B cell (primary cell): ENCODE measurements around the gene TMC2. TPM values are rescaled to one million over a fixed set of nuclear protein-coding genes. Genes with fewer than 3 reads are reported as not detected.

Source experiments
- ATAC-seq: fragments of 200-7000 bp; cut with Tn5 transposase; one replicate; pipeline ENCODE4 v1.10.0; 2021; ENCODE audit warnings: low read depth, mild to moderate bottlenecking, moderate number of reproducible peaks, moderate library complexity
- CTCF ChIA-PET: fragments of 350-600 bp; sonication (Branson Sonifier 250); formaldehyde crosslinking; loops from one replicate; lab custom pipeline; 2021; ENCODE audit warnings: antibody characterized with exemption, inconsistent platforms; lab: Charles Lee
- POLR2A ChIA-PET: fragments of 350-600 bp; sonication (Branson Sonifier 250); formaldehyde crosslinking; loops from one replicate; lab custom pipeline; 2021; ENCODE audit warnings: antibody characterized with exemption; lab: Charles Lee
- DNase-seq: peaks from one replicate; pipeline ENCODE4 v3.0.0; 2013
- H2AFZ ChIP-seq: 2 replicates; pipeline ENCODE4 v1.6.1; 2012; ENCODE audit warnings: mild to moderate bottlenecking, low read depth, low read length; ENCODE audit not compliant: insufficient read depth, poor library complexity, severe bottlenecking
- H3K27ac ChIP-seq, 2 donors: 1 replicate in 1 of 2; 2 replicates in 1 of 2; pipeline ENCODE4 v1.5.1; 2012 to 2013; ENCODE audit warnings: low read length in 2 of 2, mild to moderate bottlenecking in 2 of 2, moderate library complexity in 1 of 2
- H3K27me3 ChIP-seq, 4 experiments: fragments of 200-600 bp in 1 of 4; sonication (generic) in 1 of 4; replicated peaks in 1 of 4; 1 replicate in 2 of 4; 2 replicates in 2 of 4; pipeline versions ENCODE4 v1.6.1 to v1.7.0; 2013 to 2016; ENCODE audit warnings: low read length in 3 of 4, mild to moderate bottlenecking in 2 of 4, mixed read lengths in 1 of 4, moderate library complexity in 1 of 4; ENCODE audit not compliant: insufficient read depth in 4 of 4, control insufficient read depth in 3 of 4; ENCODE audit errors: control extremely low read depth in 1 of 4
- H3K36me3 ChIP-seq, 2 experiments: replicated peaks in 1 of 2; 1 replicate in 1 of 2; 2 replicates in 1 of 2; pipeline versions ENCODE4 v1.6.1 to v1.7.1; 2013; ENCODE audit warnings: low read length in 1 of 2; ENCODE audit not compliant: insufficient read depth in 2 of 2, control insufficient read depth in 1 of 2; ENCODE audit errors: control extremely low read depth in 1 of 2, extremely low read depth in 1 of 2
- H3K4me1 ChIP-seq, 2 donors: fragments of 200-600 bp in 1 of 2; sonication (generic) in 1 of 2; 1 replicate in 1 of 2; 2 replicates in 1 of 2; pipeline versions ENCODE4 v1.5.1 to v1.6.1; 2013 to 2017; ENCODE audit warnings: low read length in 2 of 2; ENCODE audit not compliant: control insufficient read depth in 2 of 2, insufficient read depth in 2 of 2
- H3K4me2 ChIP-seq: replicated peaks from 2 replicates; pipeline ENCODE3; 2012; ENCODE audit warnings: mild to moderate bottlenecking, low read depth, low read length; ENCODE audit not compliant: poor library complexity, severe bottlenecking
- H3K4me3 ChIP-seq, 5 experiments: fragments of 200-600 bp in 1 of 5; sonication (generic) in 1 of 5; 1 replicate in 3 of 5; 2 replicates in 2 of 5; pipeline versions ENCODE4 v1.5.1 to v1.7.0; 2011 to 2016; ENCODE audit warnings: low read length in 4 of 5, mild to moderate bottlenecking in 4 of 5, low read depth in 2 of 5, control low read depth in 1 of 5, moderate library complexity in 1 of 5; ENCODE audit not compliant: insufficient read depth in 1 of 5; ENCODE audit errors: control extremely low read depth in 1 of 5, extremely low read depth in 1 of 5
- H3K79me2 ChIP-seq: fragments of 200-600 bp; sonication (generic); one replicate; pipeline ENCODE4 v1.6.0; 2016; ENCODE audit warnings: low read length; ENCODE audit not compliant: control insufficient read depth, insufficient read depth
- H3K9ac ChIP-seq: fragments of 200-600 bp; sonication (generic); 2 replicates; pipeline ENCODE4 v1.6.1; 2017; ENCODE audit warnings: mild to moderate bottlenecking, low read length, moderate library complexity
- H3K9me3 ChIP-seq, 3 donors: one replicate each; pipeline versions ENCODE4 v1.6.1 to v1.7.1; 2013; ENCODE audit warnings: low read length in 2 of 3; ENCODE audit not compliant: control insufficient read depth in 2 of 3, insufficient read depth in 1 of 3; ENCODE audit errors: control extremely low read depth in 1 of 3
- H4K20me1 ChIP-seq: 2 replicates; pipeline ENCODE4 v1.6.0; 2012; ENCODE audit warnings: mild to moderate bottlenecking, low read length; ENCODE audit not compliant: insufficient read depth, control insufficient read depth, poor library complexity, severe bottlenecking
- H3K27ac Mint-ChIP-seq: one replicate; pipeline ENCODE4 v1.8.0; 2021; ENCODE audit warnings: mixed read lengths
- H3K27me3 Mint-ChIP-seq: one replicate; pipeline ENCODE4 v1.8.0; 2021; ENCODE audit warnings: mixed read lengths
- H3K4me1 Mint-ChIP-seq: one replicate; pipeline ENCODE4 v1.8.0; 2021; ENCODE audit warnings: mixed read lengths
- H3K4me3 Mint-ChIP-seq: one replicate; pipeline ENCODE4 v1.8.0; 2021; ENCODE audit warnings: mixed read lengths
- H3K9me3 Mint-ChIP-seq: one replicate; pipeline ENCODE4 v1.8.0; 2022; ENCODE audit warnings: mixed read lengths; ENCODE audit not compliant: insufficient read depth
- EZH2 ChIP-seq: IDR thresholded peaks from 2 replicates; pipeline ENCODE4 v1.6.1; 2012; ENCODE audit warnings: borderline replicate concordance, low read depth, mild to moderate bottlenecking, moderate library complexity, low read length; ENCODE audit not compliant: insufficient read depth, poor library complexity, severe bottlenecking
- WGBS: methylation state at CpG from one replicate; pipeline ENCODE4 v1.1.5; 2013; ENCODE audit warnings: missing lambda C conversion rate; ENCODE audit not compliant: insufficient coverage; 5-methylcytosine and 5-hydroxymethylcytosine counted together
- intact Hi-C: fragments of 100-400 bp; cut with micrococcal nuclease; formaldehyde crosslinking; loops from one replicate; pipeline ENCODE4 v1.10.0; 2022
- polyA plus RNA-seq: library from polyadenylated mRNA; depleted of rRNA; stranded (reverse); fragments of >200 nt; gene quantifications from 2 replicates; pipeline ENCODE4 v1.2.3, GENCODE V29; 2012
- total RNA-seq, 2 donors: library from RNA; stranded (reverse); fragments of 120-200 nt in 1 of 2; gene quantifications; 1 replicate in 1 of 2; 2 replicates in 1 of 2; pipeline versions ENCODE4 v1.2.3 to v1.2.4, GENCODE V29; 2013 to 2022
- TF ChIP-seq, protein P1 (sequence below): fragments of 200-600 bp; IDR thresholded peaks from one replicate; pipeline ENCODE4 v1.8.0; 2022; ENCODE audit warnings: antibody characterized with exemption, mild to moderate bottlenecking

Gene TMC2
- total and polyA plus RNA-seq, 2 donors (not counting 1 experiment from before 2014, with no cell fraction given): not detected

DNA sequence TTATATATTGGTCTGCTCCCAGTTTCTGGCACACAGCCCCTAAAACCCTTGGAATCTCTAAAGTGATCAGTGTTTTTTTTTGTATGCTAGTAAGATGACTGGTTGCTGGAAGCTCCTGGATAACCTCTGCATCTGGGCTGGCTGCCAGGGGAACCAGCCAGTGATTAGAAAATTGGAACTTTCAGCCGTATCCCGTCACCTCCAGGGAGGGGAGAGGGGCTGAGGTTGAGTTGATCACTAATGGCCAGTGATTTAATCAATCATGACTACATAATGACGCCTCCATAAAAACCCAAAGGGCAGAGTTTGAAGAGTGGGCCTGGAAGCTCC, 68.1 kb downstream of the TMC2 start:
- no peaks in the 10 kb centered on the region for H3K79me2 ChIP-seq
- Mint-ChIP-seq H3K4me3 (no peak overlapping the region), H3K9me3 (peaks cover 6% of the 10 kb centered on the region), H3K27ac (no peak overlapping the region), H3K27me3 (peaks cover 13% of the 10 kb centered on the region), H3K4me1 (no peaks in the 10 kb centered on the region)
- no peak overlapping the region for H3K27ac ChIP-seq
- POLR2A ChIA-PET: no interaction called here
- H3K4me2 ChIP-seq: no peak overlapping the region
- intact Hi-C loops: no loop called here
- peaks cover 4 to 15% (median 13%) of the 10 kb centered on the region in 3 donors for H3K9me3 ChIP-seq
- DNase-seq: no peak
- ATAC-seq: no peak
- no CpG with 5 or more reads among the region's 3 CpGs for WGBS
- no peaks in the 10 kb centered on the region for H4K20me1 ChIP-seq
- no peaks in the 10 kb centered on the region for H3K4me1 ChIP-seq
- CTCF ChIA-PET: no interaction called here
- H3K27me3 ChIP-seq: peaks cover 0 to 11% (median under 1%) of the 10 kb centered on the region in 4 experiments
- H3K36me3 ChIP-seq: no peaks in the 10 kb centered on the region
- no peak overlapping the region for H3K4me3 ChIP-seq
- TF ChIP-seq, protein P1, sequence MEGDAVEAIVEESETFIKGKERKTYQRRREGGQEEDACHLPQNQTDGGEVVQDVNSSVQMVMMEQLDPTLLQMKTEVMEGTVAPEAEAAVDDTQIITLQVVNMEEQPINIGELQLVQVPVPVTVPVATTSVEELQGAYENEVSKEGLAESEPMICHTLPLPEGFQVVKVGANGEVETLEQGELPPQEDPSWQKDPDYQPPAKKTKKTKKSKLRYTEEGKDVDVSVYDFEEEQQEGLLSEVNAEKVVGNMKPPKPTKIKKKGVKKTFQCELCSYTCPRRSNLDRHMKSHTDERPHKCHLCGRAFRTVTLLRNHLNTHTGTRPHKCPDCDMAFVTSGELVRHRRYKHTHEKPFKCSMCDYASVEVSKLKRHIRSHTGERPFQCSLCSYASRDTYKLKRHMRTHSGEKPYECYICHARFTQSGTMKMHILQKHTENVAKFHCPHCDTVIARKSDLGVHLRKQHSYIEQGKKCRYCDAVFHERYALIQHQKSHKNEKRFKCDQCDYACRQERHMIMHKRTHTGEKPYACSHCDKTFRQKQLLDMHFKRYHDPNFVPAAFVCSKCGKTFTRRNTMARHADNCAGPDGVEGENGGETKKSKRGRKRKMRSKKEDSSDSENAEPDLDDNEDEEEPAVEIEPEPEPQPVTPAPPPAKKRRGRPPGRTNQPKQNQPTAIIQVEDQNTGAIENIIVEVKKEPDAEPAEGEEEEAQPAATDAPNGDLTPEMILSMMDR: no peak
- no peak for TF ChIP-seq EZH2
- no peak overlapping the region for H2AFZ ChIP-seq
- no peak overlapping the region for H3K9ac ChIP-seq

DNA sequence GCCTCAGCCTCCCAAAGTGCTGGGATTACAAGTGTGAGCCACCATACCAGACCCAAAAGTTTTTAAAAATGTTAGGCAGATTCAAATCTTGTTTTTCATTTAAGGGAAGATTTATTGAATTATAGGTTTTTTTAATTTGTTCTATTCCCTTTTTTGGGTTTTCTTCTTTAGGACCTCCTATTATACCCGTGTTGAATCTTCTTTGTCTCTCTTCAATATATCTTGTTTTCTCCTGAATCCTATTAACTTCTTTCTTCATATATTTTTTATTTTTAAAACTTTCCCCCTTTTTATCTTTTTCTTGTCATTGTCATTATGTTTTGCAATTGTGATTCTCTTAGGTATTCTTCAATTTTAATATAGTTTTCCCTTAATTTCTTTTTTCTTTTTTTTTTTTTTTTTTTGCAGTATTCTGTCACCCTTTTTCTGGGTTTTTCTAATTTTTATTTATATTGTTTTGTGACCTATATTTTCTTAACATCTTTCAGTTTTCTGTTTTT, 70.2 kb downstream of the TMC2 start:
- H3K4me3 ChIP-seq: no peak overlapping the region
- Mint-ChIP-seq H3K27ac (no peak overlapping the region), H3K4me3 (no peak overlapping the region), H3K4me1 (no peaks in the 10 kb centered on the region), H3K27me3 (peaks cover 28% of the 10 kb centered on the region), H3K9me3 (peaks cover 6% of the 10 kb centered on the region)
- ChIA-PET POLR2A (no interaction called here), CTCF (no interaction called here)
- no peaks in the 10 kb centered on the region for H3K4me1 ChIP-seq
- peaks cover 0 to 19% (median under 1%) of the 10 kb centered on the region in 4 experiments for H3K27me3 ChIP-seq
- no peak overlapping the region for H3K4me2 ChIP-seq
- H3K79me2 ChIP-seq: no peaks in the 10 kb centered on the region
- no peaks in the 10 kb centered on the region for H3K36me3 ChIP-seq
- ATAC-seq (no peak), DNase-seq (no peak)
- intact Hi-C loops: no loop called here
- no peaks in the 10 kb centered on the region for H4K20me1 ChIP-seq
- H2AFZ ChIP-seq: no peak overlapping the region
- peaks cover 4 to 17% (median 15%) of the 10 kb centered on the region in 3 donors for H3K9me3 ChIP-seq
- H3K27ac ChIP-seq: no peak overlapping the region
- H3K9ac ChIP-seq: no peak overlapping the region
- TF ChIP-seq, protein P1: no peak
- no peak for TF ChIP-seq EZH2
- WGBS: no CpG with 5 or more reads among the region's 1 CpG
